ENCODE results near the gene SRCAP. TPM values are rescaled to one million over a fixed set of nuclear protein-coding genes. Genes with fewer than 3 reads are reported as not detected.
A peak's percentile ranks its signal among the peaks of the same experiment; 100 is the strongest.

SRCAP gene
- total RNA-seq, 4 donors from 2014 or later = 31.6 to 59.3 (median 41.0) TPM

DNA sequence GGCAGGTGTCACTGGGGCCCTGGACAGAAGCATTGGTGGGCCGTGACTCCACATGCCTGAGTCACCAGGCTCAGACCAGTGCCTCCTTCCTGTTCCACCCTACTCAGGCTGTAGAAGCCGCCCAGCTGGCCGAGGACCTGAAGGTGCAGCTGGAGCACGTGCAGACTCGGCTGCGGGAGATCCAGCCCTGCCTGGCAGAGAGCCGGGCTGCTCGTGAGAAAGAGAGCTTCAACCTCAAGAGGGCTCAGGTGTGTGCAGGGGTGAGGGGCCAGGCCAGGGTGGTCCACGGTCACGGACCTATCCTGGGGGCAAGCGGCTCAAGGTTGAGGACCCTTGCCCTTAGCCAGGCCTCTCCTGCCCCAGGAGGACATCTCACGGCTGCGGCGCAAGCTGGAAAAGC lies 72.8 kb downstream of the SRCAP start:
- H3K36me3 ChIP-seq = peaks cover 63 to 83% (median 78%) of the 10 kb centered on the region in 4 donors

DNA sequence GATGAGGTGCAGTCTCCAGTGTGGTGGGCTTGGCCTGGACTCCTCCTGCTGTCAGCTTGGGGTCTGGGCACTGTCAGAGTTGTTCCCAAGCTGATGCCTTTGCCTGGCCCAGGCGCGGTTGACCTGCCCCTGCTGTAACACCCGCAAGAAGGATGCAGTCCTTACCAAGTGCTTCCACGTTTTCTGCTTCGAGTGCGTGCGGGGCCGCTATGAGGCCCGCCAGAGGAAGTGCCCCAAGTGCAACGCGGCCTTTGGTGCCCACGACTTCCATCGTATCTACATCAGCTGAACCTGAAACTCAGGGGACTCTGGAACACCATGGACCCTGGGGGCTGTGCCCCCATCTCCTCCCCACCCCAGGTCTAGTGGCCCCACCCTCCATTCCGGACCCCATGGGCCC lies 74.9 kb downstream of the SRCAP start:
- Histone ChIP-seq H3K9me3 (no peaks in the 10 kb centered on the region), H3K4me3 (no peak overlapping the region), H3K27me3 (no peaks in the 10 kb centered on the region), H3K27ac (replicated peaks in 1 of 4) (no peak overlapping the region), H3K4me1 (peaks cover 21 to 49% (median 35%) of the 10 kb centered on the region in 4 donors), H3K36me3 (peaks cover 43 to 62% (median 57%) of the 10 kb centered on the region in 4 donors)
- intact Hi-C loops (cut with DNase I) = no loop called here
- DNase-seq (ENCODE audit: extremely low spot score) = no peak
- TF ChIP-seq POLR2AphosphoS5 (IDR thresholded peaks at IDR 0.05) = no peak
- no peak for TF ChIP-seq EP300 (IDR thresholded peaks at IDR 0.05)
- TF ChIP-seq POLR2A (IDR thresholded peaks at IDR 0.05; ENCODE audit: low read depth) = no peak
- TF ChIP-seq CTCF (IDR thresholded peaks at IDR 0.05) = no peak
- WGBS = 92% methylated on average over 9 of the region's 14 CpGs

More for the DNA sequence above, 72.8 kb downstream of the SRCAP start:
- intact Hi-C loops (cut with DNase I) = no loop called here
- TF ChIP-seq POLR2AphosphoS5 (IDR thresholded peaks at IDR 0.05) = no peak
- WGBS = 89% methylated on average over 13 of the region's 14 CpGs
- Histone ChIP-seq H3K4me3 (no peak overlapping the region), H3K27ac (replicated peaks in 1 of 4) (no peak overlapping the region), H3K4me1 (peaks cover 17 to 28% (median 23%) of the 10 kb centered on the region in 4 donors), H3K9me3 (no peaks in the 10 kb centered on the region), H3K27me3 (no peaks in the 10 kb centered on the region)
- no peak for DNase-seq (ENCODE audit: extremely low spot score)

GRCh38 chr16:30774367-30775130 lies 75.6 kb downstream of the SRCAP start:
- peaks cover 21 to 50% (median 36%) of the 10 kb centered on the region in 4 donors for H3K4me1 ChIP-seq
- no peak for DNase-seq (ENCODE audit: extremely low spot score)
- 39% methylated on average over 3 of the region's 8 CpGs for WGBS
- no peaks in the 10 kb centered on the region for H3K27me3 ChIP-seq
- TF ChIP-seq EP300 (IDR thresholded peaks at IDR 0.05) (no peak), CTCF (IDR thresholded peaks at IDR 0.05) (no peak), POLR2AphosphoS5 (IDR thresholded peaks at IDR 0.05) (no peak)
- no peaks in the 10 kb centered on the region for H3K9me3 ChIP-seq
- peaks cover 36 to 55% (median 50%) of the 10 kb centered on the region in 4 donors for H3K36me3 ChIP-seq
- intact Hi-C loops (cut with DNase I) = no loop called here
- peak overlapping the region; percentile 82 to 95 (median 89) for H3K27ac ChIP-seq (replicated peaks in 1 of 4)
- H3K4me3 ChIP-seq = peak overlapping the region; percentile 70 to 82 (median 73)

- H3K27ac ChIP-seq (replicated peaks in 1 of 4) = peak overlapping the region; percentile 82 to 95 (median 89)
- no peaks in the 10 kb centered on the region for H3K27me3 ChIP-seq
- WGBS = 0% methylated on average over 8 of the region's 15 CpGs
- H3K9me3 ChIP-seq = no peaks in the 10 kb centered on the region
- TF ChIP-seq POLR2A (IDR thresholded peaks at IDR 0.05; ENCODE audit: low read depth) (no peak), CTCF (IDR thresholded peaks at IDR 0.05) (no peak), EP300 (IDR thresholded peaks at IDR 0.05) (no peak), POLR2AphosphoS5 (IDR thresholded peaks at IDR 0.05) (no peak)
- H3K36me3 ChIP-seq = peaks cover 30 to 50% (median 46%) of the 10 kb centered on the region in 4 donors
- no peak for DNase-seq (ENCODE audit: extremely low spot score)
- peak overlapping the region; percentile 70 to 82 (median 73) for H3K4me3 ChIP-seq
- peaks cover 21 to 50% (median 36%) of the 10 kb centered on the region in 4 donors for H3K4me1 ChIP-seq
- intact Hi-C loops (cut with DNase I) = no loop called here
Observed at GRCh38 chr16:30775131-30775391, 76.1 kb downstream of the SRCAP start.

DNA sequence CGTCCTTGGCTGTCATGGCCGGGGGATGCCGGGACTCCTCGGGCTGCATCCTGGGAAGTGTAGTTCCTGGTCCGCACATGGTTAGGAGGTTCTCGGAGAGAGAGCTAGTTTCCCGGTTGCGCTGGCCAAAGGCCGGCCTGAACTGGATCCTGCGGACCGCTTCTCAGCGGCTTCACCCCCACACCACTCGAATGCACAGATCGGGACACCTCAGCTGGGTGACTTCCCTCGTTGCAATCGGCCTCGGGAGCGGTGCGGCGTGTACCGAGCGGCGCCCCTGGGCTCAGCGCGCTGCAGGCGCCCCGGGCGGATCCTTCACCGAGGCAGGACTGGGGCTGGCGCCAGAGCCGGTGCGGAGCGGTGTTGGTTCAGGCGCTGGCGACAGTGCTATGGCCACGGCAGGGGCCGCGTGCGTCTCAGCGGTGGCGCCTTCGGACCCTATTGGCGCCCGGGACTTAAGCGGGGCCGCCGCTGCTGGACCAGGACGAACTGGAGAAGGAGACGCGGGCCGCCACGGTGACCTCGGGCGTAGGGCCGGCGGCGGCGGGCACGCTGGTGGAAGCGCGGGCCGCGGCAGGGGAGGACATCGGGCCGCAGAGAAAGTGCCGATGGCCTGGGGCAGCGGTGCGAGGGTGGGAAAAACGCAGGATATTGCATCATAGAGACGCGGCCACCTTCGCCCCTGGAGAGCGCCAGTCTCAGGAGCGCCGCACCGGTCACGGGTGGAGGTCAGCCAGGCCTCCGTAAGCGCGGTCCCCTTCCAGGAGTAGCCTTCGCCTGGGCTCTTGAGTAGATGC lies 76.6 kb downstream of the SRCAP start:
- H3K9me3 ChIP-seq = no peaks in the 10 kb centered on the region
- no peaks in the 10 kb centered on the region for H3K27me3 ChIP-seq
- intact Hi-C loops (cut with DNase I) = no loop called here
- peaks cover 26 to 47% (median 42%) of the 10 kb centered on the region in 4 donors for H3K36me3 ChIP-seq
- H3K4me1 ChIP-seq = peaks cover 21 to 50% (median 36%) of the 10 kb centered on the region in 4 donors
- no peak for DNase-seq (ENCODE audit: extremely low spot score)
- H3K4me3 ChIP-seq = peak overlapping the region; percentile 70 to 82 (median 73)
- peak overlapping the region; percentile 82 to 95 (median 89) for H3K27ac ChIP-seq (replicated peaks in 1 of 4)
- WGBS = 0% methylated on average over 4 of the region's 81 CpGs
- TF ChIP-seq EP300 (IDR thresholded peaks at IDR 0.05) (no peak), POLR2AphosphoS5 (IDR thresholded peaks at IDR 0.05) (peak; percentile 69 to 82), POLR2A (IDR thresholded peaks at IDR 0.05; ENCODE audit: low read depth) (peak; percentile 28), CTCF (IDR thresholded peaks at IDR 0.05) (no peak)

Measured in esophagus muscularis mucosa (tissue), 4 donors.